Stimulated activated CD4-positive, alpha-beta T cell treated with anti-CD3 and anti-CD28 coated beads, Interleukin-2, amount 100 ng/mL, for 4 hours (primary cell): ENCODE measurements around the gene MRPL22.
"Not testable (repeated sequence)": the region's sequence is repeated elsewhere in the genome, so short reads cannot be mapped to it uniquely, and the experiment has no call there.

Source experiments
- DNase-seq: peaks from one replicate; pipeline ENCODE4 v3.0.0-alpha.2; 2020; ENCODE audit warnings: low read depth

MRPL22 gene

DNA sequence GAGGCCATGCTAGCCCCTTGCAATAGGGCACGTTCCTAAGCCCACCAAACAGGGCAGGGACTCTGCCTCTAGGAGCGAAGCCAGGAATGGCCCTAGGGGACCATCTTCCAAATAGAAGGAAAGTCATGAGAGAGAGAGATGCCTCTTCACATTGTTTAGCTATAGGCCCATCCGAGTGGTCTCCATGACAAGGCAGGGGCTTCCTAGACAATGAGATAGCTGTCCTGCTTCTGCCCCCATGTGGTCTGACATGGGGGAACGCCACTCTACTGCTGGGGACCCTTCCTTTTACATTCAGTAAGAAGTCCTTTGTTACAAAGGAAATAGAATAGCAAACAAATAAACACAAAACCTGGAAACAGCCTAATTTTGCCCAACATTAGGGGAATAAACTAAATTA, 54.8 kb downstream of the MRPL22 start:
- no peak for DNase-seq

GRCh38 chr5:154997746-154998145, 56.9 kb downstream of the MRPL22 start:
- no peak for DNase-seq

- DNase-seq = no peak
Measured at GRCh38 chr5:154999865-155000264, 59.0 kb downstream of the MRPL22 start.

- DNase-seq = no peak
Measured at GRCh38 chr5:155001523-155001922, 60.6 kb downstream of the MRPL22 start.

DNA sequence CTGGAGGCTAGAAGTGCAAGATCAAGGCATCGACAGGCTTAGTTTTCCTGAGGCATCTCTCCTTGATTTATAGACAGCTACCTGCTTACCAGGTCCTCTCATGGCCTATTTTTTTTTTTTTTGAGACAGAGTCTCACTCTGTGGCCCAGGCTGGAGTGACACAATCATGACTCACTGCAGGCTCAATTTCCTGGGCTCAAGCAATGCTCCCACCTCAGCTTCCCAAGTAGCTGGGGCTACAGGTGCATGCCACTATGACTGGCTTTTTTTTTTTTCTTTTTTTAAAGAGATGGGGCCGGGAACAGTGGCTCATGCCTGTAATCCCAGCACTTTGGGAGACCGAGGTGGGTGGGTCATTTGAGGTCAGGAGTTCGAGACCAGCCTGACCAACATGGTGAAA, 61.8 kb downstream of the MRPL22 start:
- not testable (repeated sequence) for DNase-seq

DNA sequence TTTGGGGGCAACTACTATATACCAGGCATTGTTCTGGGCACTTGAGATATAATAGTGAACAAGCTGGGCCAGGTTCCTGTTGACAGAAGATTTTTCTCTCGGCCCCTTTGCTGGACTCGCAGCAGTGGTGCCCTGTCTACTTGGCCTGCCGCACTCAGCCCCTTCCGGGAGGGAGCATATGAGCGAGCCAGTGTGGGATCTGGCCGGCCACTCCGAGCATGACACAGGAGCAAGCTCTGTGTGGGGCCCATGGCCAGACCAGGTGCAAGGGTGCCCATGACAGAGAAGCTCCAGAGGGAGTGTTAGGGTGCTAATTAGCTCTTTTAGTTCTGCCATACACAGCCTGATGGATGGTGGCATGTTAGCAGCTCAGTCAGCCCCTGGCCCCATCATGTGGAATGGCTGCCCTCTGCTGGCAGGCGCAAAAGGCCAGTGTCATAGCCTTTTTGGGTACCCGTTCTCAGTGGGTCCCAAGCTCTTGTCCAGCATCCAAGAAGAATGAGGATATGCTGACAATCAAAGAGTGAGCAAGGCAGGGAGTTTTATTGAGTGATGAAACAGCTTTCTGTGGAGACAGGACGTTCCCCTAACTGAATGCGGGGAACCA, 63.4 kb downstream of the MRPL22 start:
- DNase-seq = no peak

GRCh38 chr5:155006265-155006664, 65.4 kb downstream of the MRPL22 start:
- not testable (repeated sequence) for DNase-seq

DNA sequence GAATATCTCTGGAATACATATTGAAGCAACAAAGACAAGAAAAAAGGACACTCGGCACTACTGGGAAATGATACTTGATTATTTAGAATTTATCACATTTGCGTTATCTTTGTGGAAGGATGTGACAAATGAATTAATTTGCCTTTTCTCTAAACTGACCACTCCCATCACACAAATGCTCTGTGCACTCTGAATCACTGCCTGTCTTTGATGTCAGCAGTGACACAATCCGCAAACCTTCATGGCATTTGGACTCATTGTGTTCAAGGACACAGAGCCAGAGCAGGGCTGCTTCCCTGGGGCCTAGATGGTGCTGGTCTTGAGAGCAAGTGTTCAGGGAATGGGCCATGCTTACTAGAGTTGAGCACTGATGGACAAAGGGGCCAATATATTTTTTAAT, 67.8 kb downstream of the MRPL22 start:
- no peak for DNase-seq

- DNase-seq = no peak
Measured at GRCh38 chr5:155010881-155011280, 70.0 kb downstream of the MRPL22 start.

DNA sequence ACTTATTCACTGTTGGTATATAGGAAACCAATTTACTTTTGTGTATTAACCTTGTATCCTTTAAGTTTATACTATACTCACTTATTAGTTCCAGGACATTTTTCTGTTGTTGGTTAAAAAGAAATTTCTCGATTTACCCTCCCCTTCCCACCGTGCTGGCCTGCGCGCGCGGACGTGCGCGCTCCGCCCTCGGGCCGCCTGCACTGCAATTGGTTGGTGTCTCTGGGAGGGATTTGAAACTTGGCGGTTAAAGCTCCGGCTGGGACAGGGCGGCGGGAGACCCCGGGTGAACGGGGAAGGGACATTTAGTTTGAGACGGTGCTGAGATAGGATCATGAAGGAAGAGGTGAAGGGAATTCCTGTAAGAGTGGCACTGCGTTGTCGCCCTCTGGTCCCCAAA, 72.7 kb downstream of the MRPL22 start, which contains the start of gene KIF4B:
Gene KIF4B, plus strand, starts transcription at position 230 of the 400 bp plus-strand sequence. Its CDS starts 105 bp downstream, at position 335.
- DNase-seq = no peak

GRCh38 chr5:155015239-155015638, 74.4 kb downstream of the MRPL22 start:
- DNase-seq = no peak

DNA sequence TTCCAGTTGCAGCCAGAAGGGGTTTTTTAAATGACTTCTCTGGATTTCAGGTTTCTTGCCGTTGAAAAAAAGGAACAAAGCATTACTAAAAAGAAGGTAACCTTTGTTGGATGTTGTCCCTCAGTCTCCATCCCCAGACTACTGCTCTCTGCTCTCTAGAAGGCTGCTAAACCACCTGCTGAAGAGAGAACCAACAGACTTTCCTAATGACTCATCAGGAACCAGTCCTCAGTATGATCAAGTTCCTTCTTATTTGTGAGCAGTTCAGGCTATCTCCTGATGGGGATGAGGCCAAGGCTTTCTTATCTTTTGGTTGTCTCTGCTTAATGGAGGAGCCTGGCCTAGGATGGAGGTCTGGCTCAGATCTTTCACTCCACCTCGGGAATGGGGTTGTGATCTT, 76.7 kb downstream of the MRPL22 start:
- no peak for DNase-seq
